Mammary epithelial cell (primary cell): ENCODE data around the gene EFR3B.
A peak's percentile ranks its signal among the peaks of the same experiment; 100 is the strongest.

Experiments used
- CTCF ChIP-seq, 2 donors: IDR thresholded peaks in 1 of 2; conservative IDR thresholded peaks in 1 of 2; 2 replicates each; pipeline ENCODE4 v1.5.1; 2011 to 2012; ENCODE audit warnings: inconsistent platforms in 2 of 2, low read length in 2 of 2, mild to moderate bottlenecking in 2 of 2, control low read depth in 1 of 2, low read depth in 1 of 2; ENCODE audit not compliant: insufficient read depth in 1 of 2; ENCODE audit errors: extremely low read depth in 1 of 2
- EZH2 ChIP-seq: IDR thresholded peaks from 2 replicates; pipeline ENCODE4 v1.6.1; 2012; ENCODE audit warnings: low read length, inconsistent platforms, borderline replicate concordance

DNA sequence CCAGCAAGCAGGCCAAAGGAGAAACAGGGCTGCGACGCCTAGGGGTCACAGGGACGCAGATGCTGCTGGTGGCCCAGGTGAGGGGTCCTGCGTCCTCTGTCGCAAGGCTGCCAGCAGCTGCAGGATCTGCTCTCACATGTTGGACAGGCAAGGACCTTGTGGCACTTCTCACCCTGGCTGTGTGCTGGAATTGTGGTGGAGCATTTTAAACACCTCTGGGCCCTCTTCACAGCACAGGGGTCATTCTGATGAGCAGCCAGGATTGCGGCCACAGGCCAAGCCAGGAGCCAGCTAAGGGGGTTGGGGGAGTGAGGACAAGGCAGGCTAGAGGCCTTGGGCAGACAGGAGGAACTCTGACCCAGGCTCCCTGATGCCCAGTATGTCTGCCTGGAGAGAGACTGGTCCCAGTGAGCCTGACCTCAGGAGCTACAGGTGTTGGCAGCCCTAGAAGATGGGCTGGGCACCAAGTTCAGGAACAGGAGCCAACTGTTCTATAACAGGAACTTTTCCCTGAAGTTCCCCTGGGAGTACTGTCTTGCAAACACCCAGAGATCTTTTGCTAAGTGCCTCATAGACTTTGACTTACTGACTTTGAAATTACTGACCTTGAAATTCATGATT is 40.2 kb downstream of the EFR3B start:
- TF ChIP-seq CTCF (conservative IDR thresholded peaks at IDR 0.05 in 1 of 2, IDR thresholded peaks at IDR 0.05 in 1 of 2; ENCODE audit: extremely low read depth in 1 of 2, insufficient read depth in 1 of 2, low read depth in 1 of 2, low read length in 2 of 2) (no peak), EZH2 (peak; percentile 34)
